Endothelial cell of hepatic sinusoid (primary cell): ENCODE results near the gene CCDC71.

Experiments
- in situ Hi-C: cut with HindIII; loops from 2 replicates; pipeline ENCODE4 v1.10.0; 2017; ENCODE audit warnings: low sequenced_read_pairs

The CCDC71 gene

DNA sequence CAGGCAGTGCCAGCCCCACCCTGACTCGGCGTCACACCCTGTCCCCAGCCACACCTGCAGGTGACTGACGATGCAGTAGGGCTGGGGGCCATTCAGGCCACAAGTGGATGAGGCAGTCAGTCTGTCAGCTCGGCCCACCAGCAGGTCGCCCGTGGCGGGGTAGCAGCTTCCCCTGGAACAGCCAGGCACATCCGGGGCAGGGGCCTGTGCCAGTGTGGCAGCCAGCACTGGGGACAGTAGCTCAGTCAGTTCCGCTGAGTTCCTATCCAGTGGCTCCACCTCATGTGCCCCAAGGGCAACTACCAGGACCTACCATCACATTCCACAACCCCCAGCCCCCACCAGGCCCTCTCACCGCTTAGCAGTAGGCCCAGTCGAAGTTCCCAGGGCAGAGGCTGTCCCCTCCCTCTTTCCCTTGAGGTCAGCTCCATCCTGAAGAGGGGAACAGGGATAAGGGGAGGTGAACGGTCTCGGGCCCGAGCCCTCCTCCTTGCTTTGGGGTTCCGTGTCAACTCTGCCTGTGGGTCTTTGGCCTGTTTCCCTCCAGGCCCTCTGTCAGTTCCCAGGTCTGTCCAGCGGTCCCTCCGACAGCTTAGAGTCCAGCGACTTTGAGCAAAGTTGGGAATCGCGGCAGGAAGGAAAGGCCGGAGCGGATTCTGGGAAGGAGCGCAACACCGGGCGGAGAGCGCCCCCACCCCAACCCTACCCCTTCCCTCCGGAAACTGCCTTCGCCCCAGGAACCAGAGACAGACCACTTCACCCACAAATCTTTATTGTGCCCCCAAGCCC, 33.5 kb downstream of the CCDC71 start, which contains the start of gene LAMB2:
LAMB2 (minus strand) TSS at position 614 of the 789 bp plus-strand sequence; CDS start at position 431, 183 bp downstream.
- in situ Hi-C loops: no loop called here

DNA sequence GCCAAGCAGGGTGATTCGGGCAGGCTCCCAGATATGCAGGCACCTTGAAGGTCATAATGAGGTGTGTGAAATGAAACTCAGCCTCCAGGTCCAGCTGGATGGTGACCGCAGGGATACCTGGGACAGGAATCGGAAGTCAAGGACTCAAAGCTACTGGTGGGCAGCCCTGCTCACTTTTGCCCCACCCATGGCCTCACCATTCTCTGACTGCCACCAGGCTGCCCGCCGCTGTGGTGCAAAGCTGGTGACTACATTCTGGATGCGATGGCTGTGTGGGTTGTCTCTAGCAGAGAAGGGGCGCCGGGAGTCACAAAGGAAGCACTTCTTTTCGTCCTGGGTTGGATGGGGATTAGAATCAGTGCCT, 34.1 kb downstream of the CCDC71 start:
- in situ Hi-C loops: no loop called here

DNA sequence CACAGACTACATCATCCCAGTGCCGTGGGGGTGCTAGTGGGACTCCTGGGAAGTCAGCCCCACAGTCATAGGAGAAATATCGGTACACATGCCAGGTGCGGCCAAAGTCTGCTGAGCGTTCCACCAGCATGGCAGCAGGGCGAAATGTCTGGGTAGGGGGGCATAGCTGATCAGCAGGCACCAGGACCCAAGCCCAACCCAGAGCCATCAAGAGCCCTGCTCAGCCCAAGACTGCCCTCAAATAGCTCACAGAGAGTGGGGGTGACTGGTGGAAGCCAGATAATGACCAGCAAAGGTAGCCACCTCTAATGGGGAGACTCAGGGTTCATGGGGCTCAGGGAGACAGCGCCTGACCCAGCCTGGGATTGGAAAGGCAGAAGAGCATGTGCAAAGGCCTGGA, 34.6 kb downstream of the CCDC71 start:
- in situ Hi-C loops: no loop called here

DNA sequence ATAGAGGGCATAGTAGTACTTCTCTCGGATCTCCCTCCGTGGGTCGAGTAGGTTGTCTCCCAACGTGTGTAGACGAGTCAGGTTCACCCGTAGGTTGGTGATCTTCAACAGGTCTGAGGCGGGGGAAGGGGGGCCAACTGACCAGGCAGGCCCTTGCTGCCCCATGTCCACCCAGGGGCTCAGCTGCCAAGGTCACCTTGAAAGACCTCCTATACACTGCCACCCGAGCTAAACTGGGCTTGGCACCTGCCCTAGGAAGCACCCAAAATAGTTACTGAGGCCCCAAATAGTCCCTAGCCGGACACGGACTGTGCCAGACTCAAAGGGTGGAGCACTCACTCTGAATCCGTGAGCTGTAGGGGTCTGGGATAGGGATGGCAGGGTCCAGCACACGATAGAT, 35.1 kb downstream of the CCDC71 start:
- in situ Hi-C loops: no loop called here

DNA sequence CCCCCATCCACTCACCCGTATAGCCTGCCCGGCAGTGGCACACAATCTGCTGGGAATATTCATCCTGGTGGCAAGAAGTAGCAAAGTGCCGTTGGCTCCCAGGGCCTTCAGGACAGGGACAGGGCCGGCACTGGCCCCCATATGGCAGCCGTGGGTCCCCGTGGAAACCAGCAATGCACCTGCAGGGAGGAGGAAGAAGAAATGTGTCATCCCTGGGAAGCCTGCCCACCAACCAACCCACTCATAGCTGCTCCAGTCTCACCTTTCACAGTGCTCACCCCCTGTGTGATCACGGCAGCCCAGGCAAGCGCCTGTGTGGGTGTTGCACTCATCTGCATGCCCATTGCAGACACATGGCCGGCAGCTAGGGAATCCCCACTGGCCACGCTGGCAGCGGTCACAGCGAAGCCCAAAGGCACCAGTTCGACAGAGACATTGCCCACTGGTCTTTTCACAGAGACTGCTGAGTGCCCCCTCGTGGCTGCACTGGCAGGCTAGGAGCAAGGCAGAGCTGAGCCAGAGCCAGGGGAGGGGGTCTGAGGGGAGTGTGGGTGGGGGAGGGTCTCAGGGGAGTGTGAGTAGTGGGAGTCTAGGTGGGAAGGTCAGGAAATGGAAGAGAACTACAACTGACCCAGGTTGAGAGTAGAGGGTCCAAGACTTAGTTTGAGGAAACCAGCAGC, 41.0 kb downstream of the CCDC71 start:
- in situ Hi-C loops: no loop called here

DNA sequence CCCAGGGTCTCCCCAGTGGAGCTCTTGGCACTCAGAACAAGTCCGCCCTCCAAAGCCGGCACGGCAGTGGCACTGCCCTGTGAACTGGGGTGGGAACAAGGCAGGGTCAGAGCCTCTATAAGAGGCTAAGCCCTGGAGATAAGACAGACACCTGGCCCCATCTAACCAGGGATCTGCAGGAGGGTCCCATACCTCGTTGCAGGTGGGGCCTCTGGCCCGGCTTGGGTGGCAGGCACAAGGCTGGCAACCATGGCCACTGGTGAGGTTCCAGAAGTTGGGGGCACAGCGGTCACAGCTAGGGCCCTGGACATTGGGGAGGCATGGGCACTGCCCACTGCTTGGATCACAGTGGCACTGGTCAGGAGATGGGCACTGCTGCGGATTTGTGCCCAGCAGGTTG, 41.9 kb downstream of the CCDC71 start:
- in situ Hi-C loops: no loop called here

DNA sequence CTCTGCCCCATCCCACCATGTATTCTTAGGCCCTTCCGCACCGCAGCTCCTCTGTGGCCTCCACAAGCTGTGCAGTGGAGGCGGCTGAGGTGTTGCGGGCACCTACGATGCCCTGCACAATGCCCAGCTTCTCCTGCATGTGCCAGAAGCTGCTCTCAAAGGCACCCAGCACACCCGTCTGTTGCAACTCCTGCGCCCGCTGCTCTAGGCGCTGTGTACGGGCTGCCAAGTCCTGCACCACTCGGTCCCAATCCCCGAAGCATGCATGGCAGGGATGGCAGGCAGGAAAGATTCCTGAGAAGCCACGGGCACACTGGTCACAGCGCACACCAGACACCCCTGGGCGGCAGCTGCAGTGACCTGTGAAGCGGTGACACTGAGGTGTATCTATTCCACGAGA, 42.4 kb downstream of the CCDC71 start:
- in situ Hi-C loops: no loop called here

DNA sequence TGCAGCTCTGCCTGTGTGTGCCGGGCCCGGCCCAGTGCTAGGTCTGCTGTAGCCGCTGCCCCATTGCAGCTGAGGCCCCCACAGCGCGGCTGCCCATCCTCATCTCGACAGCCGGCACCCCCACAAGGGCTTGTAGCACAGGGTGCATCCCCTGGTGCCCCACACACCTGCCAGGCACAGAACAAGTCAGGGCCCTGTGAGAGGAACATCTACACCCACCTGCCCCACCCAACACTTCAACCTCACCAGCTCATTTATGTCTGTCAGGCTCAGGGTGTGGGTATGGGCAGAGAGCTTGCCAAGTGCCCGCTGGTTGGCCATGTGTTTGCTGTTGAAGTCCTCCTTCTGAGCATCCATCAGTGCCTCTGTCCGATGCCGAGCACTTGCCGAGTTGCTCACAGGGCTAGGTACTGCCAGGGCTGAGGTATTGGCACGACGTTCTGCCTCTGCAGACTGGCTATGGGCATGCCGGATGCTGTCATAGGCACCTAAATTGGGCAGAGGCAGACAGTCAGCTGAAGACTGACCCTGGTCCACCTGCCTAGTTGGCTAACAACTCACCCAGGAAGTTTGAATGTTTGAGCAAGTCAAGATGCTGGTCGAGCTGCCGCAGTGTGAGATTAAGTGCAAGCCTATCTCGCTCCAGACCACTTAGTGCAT, 43.1 kb downstream of the CCDC71 start:
- in situ Hi-C loops: no loop called here

DNA sequence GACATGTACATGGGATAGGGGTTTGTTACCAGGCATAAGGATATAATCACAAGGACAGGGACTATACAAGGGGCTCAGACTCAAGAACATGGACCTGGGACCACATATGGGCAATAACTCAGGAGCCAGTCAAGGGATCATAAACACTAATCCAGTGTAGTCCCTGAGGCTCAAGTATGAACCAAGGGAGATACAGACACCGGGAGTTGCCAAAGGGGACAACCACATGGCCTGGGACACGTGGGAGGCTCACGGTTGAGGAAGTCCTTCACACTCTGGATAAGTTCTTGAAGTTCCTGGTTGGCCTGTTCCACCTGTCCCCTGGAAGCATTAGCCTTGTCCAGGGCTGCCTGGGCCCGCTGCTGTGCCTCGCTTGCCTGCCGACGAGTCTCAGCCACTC, 43.7 kb downstream of the CCDC71 start:
- in situ Hi-C loops: no loop called here

DNA sequence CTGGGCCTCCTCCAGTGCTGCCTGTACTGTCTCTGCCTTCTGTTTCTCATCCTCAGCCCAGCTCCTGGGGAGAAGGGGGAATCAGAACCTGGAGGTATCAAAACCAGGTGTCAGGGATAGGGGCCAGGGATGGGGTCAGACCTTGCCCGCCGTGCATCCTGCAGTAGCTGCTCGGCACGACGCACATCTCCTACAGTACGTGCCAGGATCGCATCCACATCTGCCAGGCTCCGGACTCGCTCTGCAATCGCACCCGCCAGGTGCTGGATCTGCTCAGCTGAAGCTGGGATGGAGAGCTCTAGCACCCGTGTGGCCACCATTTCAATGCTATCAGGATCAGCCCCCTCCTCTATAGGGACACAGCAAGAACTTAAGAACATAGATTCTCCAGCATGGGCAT, 44.1 kb downstream of the CCDC71 start:
- in situ Hi-C loops: no loop called here

DNA sequence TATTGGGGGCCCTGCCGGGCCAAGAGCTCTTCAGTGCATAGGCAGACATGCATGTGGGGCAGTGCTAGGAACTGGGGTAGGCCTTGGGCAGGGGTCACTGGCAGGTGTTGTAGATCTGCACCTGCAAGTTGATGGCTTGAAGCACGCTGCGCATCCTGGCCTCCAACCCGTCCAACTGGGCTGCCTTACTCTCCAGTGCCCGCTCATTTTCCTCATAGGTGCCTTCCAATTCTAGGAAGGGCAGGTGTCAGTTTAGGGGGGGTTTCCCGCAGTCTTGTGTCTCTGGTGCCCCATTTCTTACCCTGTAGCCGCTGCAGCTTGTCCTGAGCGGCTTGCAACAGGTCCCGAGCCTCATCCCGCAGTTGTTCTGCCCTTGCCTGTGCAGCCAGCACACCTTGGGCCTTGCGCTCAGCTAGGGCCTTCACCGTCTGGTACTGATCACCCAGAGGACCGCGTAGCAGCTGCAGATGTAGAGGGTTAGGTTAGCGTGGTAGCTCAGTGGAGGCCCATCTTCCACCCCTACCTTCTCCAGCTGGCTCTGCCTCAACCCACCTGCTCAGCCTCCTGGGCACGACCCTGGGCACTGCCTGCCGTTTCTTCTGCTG, 44.9 kb downstream of the CCDC71 start:
- in situ Hi-C loops: no loop called here

DNA sequence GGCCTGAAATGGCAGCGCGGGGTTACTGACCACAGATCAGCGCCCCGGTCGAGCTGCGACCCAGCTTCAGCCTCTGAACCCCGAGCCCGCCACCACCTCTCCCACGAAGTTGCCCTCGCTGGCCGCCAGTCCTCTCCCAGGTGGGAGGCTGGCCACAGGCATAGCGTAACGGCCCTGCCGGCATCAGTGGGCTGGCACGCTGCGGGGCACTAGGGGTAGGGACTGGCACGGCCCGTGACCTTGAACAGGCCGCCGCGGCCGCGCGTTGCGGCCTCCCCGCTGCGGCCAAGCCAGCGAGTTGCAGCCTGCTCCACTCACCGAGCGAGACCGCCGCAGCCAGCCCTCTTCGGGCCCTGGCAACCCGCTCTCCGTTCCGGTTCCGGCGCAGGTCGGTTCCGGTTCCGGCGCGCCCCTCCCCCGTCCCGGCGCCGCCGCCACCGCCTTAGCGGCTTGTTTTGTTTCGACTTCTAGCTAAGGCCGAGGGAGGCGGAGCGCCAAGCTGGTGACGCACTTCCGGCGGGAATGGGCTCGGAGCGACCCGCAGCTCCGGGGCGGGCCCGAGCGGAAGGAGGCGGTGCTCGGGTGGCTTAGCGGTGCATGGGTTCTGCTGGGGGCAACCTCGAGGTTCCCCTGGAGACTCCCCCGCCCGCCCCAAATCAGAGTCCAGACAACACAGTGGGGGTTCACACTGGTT, 45.5 kb downstream of the CCDC71 start, which contains the start of gene USP19:
USP19 (minus strand) TSS at position 386 of the 694 bp plus-strand sequence. CDS start 1,678 bp downstream, outside the sequence.
- in situ Hi-C loops: no loop called here

DNA sequence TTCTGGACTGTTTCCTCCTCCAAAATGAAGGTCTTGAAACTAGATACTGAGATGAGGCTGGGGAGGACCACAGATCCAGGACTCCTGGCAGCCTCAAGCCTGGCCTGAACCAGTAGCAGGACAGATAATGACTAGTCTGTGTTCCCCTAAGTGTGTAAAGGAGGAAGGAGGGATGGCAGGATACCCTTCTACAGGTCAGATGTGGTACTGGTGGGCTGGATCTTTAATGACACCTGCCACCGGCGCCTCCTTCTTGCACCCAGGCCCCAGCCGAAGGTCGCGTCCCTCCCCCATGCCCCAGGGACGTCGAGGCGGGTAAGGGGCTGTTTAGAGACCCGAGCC, 46.1 kb downstream of the CCDC71 start:
- in situ Hi-C loops: no loop called here

DNA sequence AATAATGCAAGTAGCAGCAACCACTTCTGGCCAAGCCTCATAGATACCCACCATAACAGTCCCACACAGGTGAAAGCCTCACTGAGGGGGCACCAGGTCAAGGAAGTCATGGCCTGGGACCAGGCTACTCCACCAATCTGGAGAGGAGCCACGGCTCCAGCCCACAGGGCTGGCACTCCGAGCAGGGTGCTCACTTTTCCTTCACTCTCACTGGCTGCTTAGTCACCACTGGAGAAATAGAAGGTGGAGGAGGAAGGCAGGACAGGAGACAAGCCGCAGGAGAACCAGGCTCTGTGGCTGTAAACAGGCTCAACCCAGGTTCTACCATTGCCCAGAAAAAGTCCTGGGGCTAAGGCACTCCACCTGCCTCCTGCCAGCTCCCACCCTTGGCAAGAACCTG, 46.7 kb downstream of the CCDC71 start:
- in situ Hi-C loops: no loop called here

DNA sequence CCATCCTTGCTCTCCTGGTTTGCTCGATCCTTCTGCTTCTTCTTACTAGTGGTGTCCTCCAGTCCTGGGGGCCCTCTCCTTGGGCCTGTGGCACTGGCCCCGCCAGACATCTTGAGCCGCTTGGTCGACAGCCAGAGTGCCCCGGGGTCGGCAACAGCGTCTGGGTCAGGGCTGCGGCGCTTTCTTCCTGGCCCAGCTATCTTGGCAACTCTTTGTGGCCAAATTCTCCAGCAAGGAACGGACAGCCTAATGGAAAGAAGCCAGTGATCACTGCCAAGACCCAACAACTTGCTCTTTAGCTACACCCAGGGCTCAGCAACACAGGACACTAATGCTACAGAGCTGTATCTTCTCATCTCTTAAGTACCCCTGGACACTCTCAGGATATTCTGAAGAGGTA, 47.1 kb downstream of the CCDC71 start:
- in situ Hi-C loops: no loop called here
